Measurements from ENCODE around the gene MRAS.
"Not testable (repeated sequence)": the region's sequence is repeated elsewhere in the genome, so short reads cannot be mapped to it uniquely, and the experiment has no call there.

Gene MRAS

DNA sequence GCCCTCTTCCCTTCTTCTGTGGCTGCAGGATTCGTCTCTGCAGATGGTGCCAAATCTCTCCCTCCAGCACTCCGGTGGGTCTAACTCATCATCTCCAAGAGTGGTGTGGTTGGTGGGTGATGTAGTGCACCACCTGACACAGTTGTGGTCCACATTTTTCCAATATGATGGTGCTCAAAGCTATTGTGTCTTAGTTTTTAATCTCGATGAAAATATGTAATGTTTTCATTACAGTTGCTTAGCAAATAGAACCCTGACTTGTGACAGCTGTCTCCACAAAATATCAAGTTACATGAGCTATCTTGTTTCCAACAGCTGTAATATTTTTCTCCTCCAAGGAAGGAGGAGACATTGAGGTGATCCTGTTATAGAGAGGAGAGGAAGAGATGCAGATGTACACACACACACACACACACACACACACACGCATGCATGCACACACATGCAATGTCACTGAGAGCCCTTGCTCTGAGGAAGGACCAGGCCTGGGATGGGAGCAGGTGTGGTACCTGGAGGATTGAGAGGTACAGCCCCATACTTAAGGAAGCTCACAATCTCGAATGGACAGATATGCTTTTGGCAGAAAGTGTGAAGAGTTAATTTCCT lies 70.3 kb downstream of the MRAS start:
- TF ChIP-seq, protein P1, sequence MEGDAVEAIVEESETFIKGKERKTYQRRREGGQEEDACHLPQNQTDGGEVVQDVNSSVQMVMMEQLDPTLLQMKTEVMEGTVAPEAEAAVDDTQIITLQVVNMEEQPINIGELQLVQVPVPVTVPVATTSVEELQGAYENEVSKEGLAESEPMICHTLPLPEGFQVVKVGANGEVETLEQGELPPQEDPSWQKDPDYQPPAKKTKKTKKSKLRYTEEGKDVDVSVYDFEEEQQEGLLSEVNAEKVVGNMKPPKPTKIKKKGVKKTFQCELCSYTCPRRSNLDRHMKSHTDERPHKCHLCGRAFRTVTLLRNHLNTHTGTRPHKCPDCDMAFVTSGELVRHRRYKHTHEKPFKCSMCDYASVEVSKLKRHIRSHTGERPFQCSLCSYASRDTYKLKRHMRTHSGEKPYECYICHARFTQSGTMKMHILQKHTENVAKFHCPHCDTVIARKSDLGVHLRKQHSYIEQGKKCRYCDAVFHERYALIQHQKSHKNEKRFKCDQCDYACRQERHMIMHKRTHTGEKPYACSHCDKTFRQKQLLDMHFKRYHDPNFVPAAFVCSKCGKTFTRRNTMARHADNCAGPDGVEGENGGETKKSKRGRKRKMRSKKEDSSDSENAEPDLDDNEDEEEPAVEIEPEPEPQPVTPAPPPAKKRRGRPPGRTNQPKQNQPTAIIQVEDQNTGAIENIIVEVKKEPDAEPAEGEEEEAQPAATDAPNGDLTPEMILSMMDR (IDR thresholded peaks at IDR 0.05; ENCODE audit: control extremely low read depth, extremely low read depth, low read depth, missing control alignments): no peak
- CTCF ChIA-PET: interaction anchor here (0.6 to 8.5 kb wide), 18 partner anchors 10 to 518 kb away, joined by 3 to 81 read pairs (median 5); partner anchors contain the start of gene ESYT3
- DNase-seq (ENCODE audit: extremely low spot score): no peak
- POLR2A ChIA-PET: no interaction called here

- TF ChIP-seq, protein P1 (IDR thresholded peaks at IDR 0.05; ENCODE audit: control extremely low read depth, extremely low read depth, low read depth, missing control alignments): no peak
- ChIA-PET POLR2A (no interaction called here), CTCF (interaction anchor here (0.8 to 1.0 kb wide), 2 partner anchors 11 to 492 kb away, joined by 4 read pairs; no protein-coding TSS in a partner anchor)
- no peak for DNase-seq (ENCODE audit: extremely low spot score)
These were observed 74.9 kb downstream of the MRAS start for GRCh38 chr3:138423316-138423715.

GRCh38 chr3:138424323-138424722 lies 75.9 kb downstream of the MRAS start:
- CTCF ChIA-PET: interaction anchor here (0.8 kb wide), 1 partner anchor 491 kb away, joined by 4 read pairs; no protein-coding TSS in a partner anchor
- DNase-seq (ENCODE audit: extremely low spot score): no peak
- TF ChIP-seq, protein P1 (IDR thresholded peaks at IDR 0.05; ENCODE audit: control extremely low read depth, extremely low read depth, low read depth, missing control alignments): no peak
- POLR2A ChIA-PET: no interaction called here

GRCh38 chr3:138426211-138426610 lies 77.8 kb downstream of the MRAS start:
- POLR2A ChIA-PET: no interaction called here
- DNase-seq (ENCODE audit: extremely low spot score): no peak
- CTCF ChIA-PET: interaction anchor here (0.8 to 2.0 kb wide), 4 partner anchors 9 to 489 kb away, joined by 3 to 12 read pairs (median 3); no protein-coding TSS in a partner anchor
- TF ChIP-seq, protein P1 (IDR thresholded peaks at IDR 0.05; ENCODE audit: control extremely low read depth, extremely low read depth, low read depth, missing control alignments): peak; percentile 43

DNA sequence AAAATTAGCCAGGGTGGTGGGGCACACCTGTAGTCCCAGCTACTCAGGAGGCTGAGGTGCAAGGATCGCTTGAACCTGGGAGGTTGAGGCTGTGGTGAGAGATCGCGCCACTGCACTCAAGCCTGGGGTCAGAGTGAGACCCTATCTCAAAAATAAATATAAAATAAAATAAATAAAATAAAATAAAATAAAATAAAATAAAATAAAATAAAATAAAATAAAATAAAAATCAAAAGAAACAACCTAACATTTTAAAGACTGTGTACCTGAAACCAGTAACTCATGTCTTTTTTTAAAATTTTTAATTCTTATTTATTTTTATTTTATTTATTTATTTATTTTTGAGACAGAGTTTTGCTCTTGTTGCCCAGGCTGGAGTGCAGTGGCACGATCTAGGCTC lies 78.4 kb downstream of the MRAS start:
- CTCF ChIA-PET: interaction anchor here (0.8 to 2.0 kb wide), 2 partner anchors 10 to 489 kb away, joined by 3 to 12 read pairs; no protein-coding TSS in a partner anchor
- DNase-seq (ENCODE audit: extremely low spot score); POLR2A ChIA-PET: not testable (repeated sequence)

GRCh38 chr3:138429665-138430064 lies 81.3 kb downstream of the MRAS start:
- TF ChIP-seq, protein P1 (IDR thresholded peaks at IDR 0.05; ENCODE audit: control extremely low read depth, extremely low read depth, low read depth, missing control alignments): no peak
- CTCF ChIA-PET: interaction anchor here (1.4 kb wide), 1 partner anchor 486 kb away, joined by 3 read pairs; no protein-coding TSS in a partner anchor
- POLR2A ChIA-PET: no interaction called here
- no peak for DNase-seq (ENCODE audit: extremely low spot score)

GRCh38 chr3:138432576-138433240 lies 84.3 kb downstream of the MRAS start:
- ChIA-PET POLR2A (no interaction called here), CTCF (interaction anchor here (1.1 kb wide), 1 partner anchor 14 kb away, joined by 3 read pairs; no protein-coding TSS in a partner anchor)

More at GRCh38 chr3:138432576-138433240, 84.3 kb downstream of the MRAS start:
- DNase-seq (ENCODE audit: extremely low spot score): no peak
- TF ChIP-seq, protein P1 (IDR thresholded peaks at IDR 0.05; ENCODE audit: control extremely low read depth, extremely low read depth, low read depth, missing control alignments): no peak

Data from GM10248 (cell line).